ENCODE measurements around the gene POMT1. TPM values are rescaled to one million over a fixed set of nuclear protein-coding genes. Genes with fewer than 3 reads are reported as not detected.
"Not testable (repeated sequence)": the region's sequence is repeated elsewhere in the genome, so short reads cannot be mapped to it uniquely, and the experiment has no call there.

Gene POMT1
- total RNA-seq, 1 experiment from 2014 or later, result 22.0 TPM

- DNase-seq (ENCODE audit: low spot score), result no peak
These were observed 21.0 kb downstream of the POMT1 start for GRCh38 chr9:131523451-131524435.

- DNase-seq (ENCODE audit: low spot score), result no peak
These were observed 22.1 kb downstream of the POMT1 start for GRCh38 chr9:131524665-131525315.

GRCh38 chr9:131525643-131526565, 23.2 kb downstream of the POMT1 start:
- no peak for DNase-seq (ENCODE audit: low spot score)

GRCh38 chr9:131528186-131528585, 25.5 kb downstream of the POMT1 start:
- no peak for DNase-seq (ENCODE audit: low spot score)

- no peak for DNase-seq (ENCODE audit: low spot score)
These were observed 26.3 kb downstream of the POMT1 start for GRCh38 chr9:131528886-131529505.

- DNase-seq (ENCODE audit: low spot score), result no peak
These were observed 27.2 kb downstream of the POMT1 start for GRCh38 chr9:131529597-131530545.

GRCh38 chr9:131530546-131530919, 27.8 kb downstream of the POMT1 start:
- no peak for DNase-seq (ENCODE audit: low spot score)

GRCh38 chr9:131530920-131531832, 28.5 kb downstream of the POMT1 start, which contains the start of gene UCK1:
Gene UCK1, minus strand, starts transcription at chr9:131531263. Its CDS starts 89 bp downstream, at chr9:131531174.
- peak; percentile 51 for DNase-seq (ENCODE audit: low spot score)

GRCh38 chr9:131534721-131535237, 32.1 kb downstream of the POMT1 start:
- DNase-seq (ENCODE audit: low spot score), result no peak

GRCh38 chr9:131537946-131538345, 35.2 kb downstream of the POMT1 start:
- no peak for DNase-seq (ENCODE audit: low spot score)

GRCh38 chr9:131539223-131539923, 36.7 kb downstream of the POMT1 start:
- DNase-seq (ENCODE audit: low spot score), result no peak

GRCh38 chr9:131543141-131543540, 40.4 kb downstream of the POMT1 start:
- no peak for DNase-seq (ENCODE audit: low spot score)

- DNase-seq (ENCODE audit: low spot score), result no peak
These were observed 42.5 kb downstream of the POMT1 start, which contains the start of gene PRRT1B for GRCh38 chr9:131545003-131545785. Gene PRRT1B, plus strand, starts transcription at chr9:131545523. Its CDS starts 93 bp downstream, at chr9:131545616.

- DNase-seq (ENCODE audit: low spot score), result no peak
These were observed 43.1 kb downstream of the POMT1 start for GRCh38 chr9:131545786-131546335.

- DNase-seq (ENCODE audit: low spot score), result no peak
These were observed 43.8 kb downstream of the POMT1 start for GRCh38 chr9:131546336-131547084.

GRCh38 chr9:131549186-131549585, 46.5 kb downstream of the POMT1 start:
- DNase-seq (ENCODE audit: low spot score), result not testable (repeated sequence)
